22Rv1 (cell line): ENCODE data around the gene DAZAP2.

ENCODE experiments used
- CTCF ChIP-seq: fragments of 450-650 bp; IDR thresholded peaks from 2 replicates; pipeline ENCODE4 v1.5.1; 2017; ENCODE audit warnings: mild to moderate bottlenecking
- ZFX ChIP-seq: fragments of 450-650 bp; IDR thresholded peaks from 2 replicates; pipeline ENCODE4 v1.6.1; 2017; ENCODE audit warnings: antibody characterized with exemption, borderline replicate concordance

- TF ChIP-seq CTCF (no peak), ZFX (no peak)
Observed at GRCh38 chr12:51200806-51201205, 37.8 kb upstream of the DAZAP2 start.
